Brain microvascular endothelial cell (primary cell): ENCODE results near the gene ZFYVE27.

Source experiments
- DNase-seq: peaks from one replicate; pipeline ENCODE4 v3.0.0-alpha.2; 2020
- H3K27ac ChIP-seq: fragments of 250-450 bp; sonication (Bioruptor Pico); 2 replicates; pipeline ENCODE4 v1.5.1; 2020; ENCODE audit warnings: mild to moderate bottlenecking, moderate library complexity
- H3K27me3 ChIP-seq: fragments of 250-450 bp; sonication (Bioruptor Pico); replicated peaks from 2 replicates; pipeline ENCODE4 v1.5.1; 2020; ENCODE audit warnings: mild to moderate bottlenecking
- H3K36me3 ChIP-seq: fragments of 250-450 bp; sonication (Bioruptor Pico); replicated peaks from 2 replicates; pipeline ENCODE4 v1.5.1; 2020; ENCODE audit warnings: mild to moderate bottlenecking
- H3K4me3 ChIP-seq: 2 replicates; pipeline ENCODE4 v1.5.1; 2011; ENCODE audit warnings: low read depth, mild to moderate bottlenecking, control low read depth, low read length, moderate library complexity
- CTCF ChIP-seq: IDR thresholded peaks from 2 replicates; pipeline ENCODE4 v1.5.1; 2011; ENCODE audit warnings: low read depth, mild to moderate bottlenecking, moderate library complexity, low read length, control low read depth, inconsistent platforms; ENCODE audit errors: missing control alignments
- in situ Hi-C: cut with HindIII; loops from 2 replicates; pipeline ENCODE4 v1.10.0; 2017; ENCODE audit warnings: low sequenced_read_pairs, low pct_ligation_motif_present

The ZFYVE27 gene

GRCh38 chr10:97766106-97766810 lies 29.3 kb downstream of the ZFYVE27 start:
- Histone ChIP-seq H3K27me3 (peaks cover 12% of the 10 kb centered on the region), H3K4me3 (no peak overlapping the region), H3K36me3 (peaks cover 5% of the 10 kb centered on the region), H3K27ac (no peak overlapping the region)
- DNase-seq = peak; percentile 3
- in situ Hi-C loops = loop anchor here (25.0 kb wide), 1 partner anchor 96 kb away; no protein-coding TSS in a partner anchor
- TF ChIP-seq CTCF = no peak

- H3K27me3 ChIP-seq = peaks cover 21% of the 10 kb centered on the region
- peaks cover under 1% of the 10 kb centered on the region for H3K36me3 ChIP-seq
- no peak overlapping the region for H3K4me3 ChIP-seq
- no peak for DNase-seq
- TF ChIP-seq CTCF = no peak
- in situ Hi-C loops = loop anchor here (25.0 kb wide), 1 partner anchor 95 kb away; no protein-coding TSS in a partner anchor
- no peak overlapping the region for H3K27ac ChIP-seq
Observed at GRCh38 chr10:97766996-97767924, 30.3 kb downstream of the ZFYVE27 start.

- no peak for TF ChIP-seq CTCF
- peaks cover 33% of the 10 kb centered on the region for H3K27me3 ChIP-seq
- in situ Hi-C loops = loop anchor here (25.0 kb wide), 1 partner anchor 94 kb away; no protein-coding TSS in a partner anchor
- H3K4me3 ChIP-seq = no peak overlapping the region
- DNase-seq = no peak
- no peaks in the 10 kb centered on the region for H3K36me3 ChIP-seq
- H3K27ac ChIP-seq = no peak overlapping the region
Observed at GRCh38 chr10:97768322-97769315, 31.7 kb downstream of the ZFYVE27 start.

- Histone ChIP-seq H3K36me3 (no peaks in the 10 kb centered on the region), H3K27me3 (peaks cover 38% of the 10 kb centered on the region), H3K27ac (no peak overlapping the region), H3K4me3 (no peak overlapping the region)
- in situ Hi-C loops = loop anchor here (25.0 kb wide), 1 partner anchor 92 kb away; no protein-coding TSS in a partner anchor
- no peak for TF ChIP-seq CTCF
- DNase-seq = no peak
Observed at GRCh38 chr10:97770255-97770654, 33.3 kb downstream of the ZFYVE27 start.
